Epithelial cell of esophagus (primary cell): ENCODE data around the gene AK6.
"Not testable (repeated sequence)": the region's sequence is repeated elsewhere in the genome, so short reads cannot be mapped to it uniquely, and the experiment has no call there.

ENCODE experiments used
- DNase-seq: peaks from one replicate; pipeline ENCODE4 v3.0.0; 2010; ENCODE audit warnings: low read depth
- H3K4me3 ChIP-seq: 2 replicates; pipeline ENCODE4 v1.5.1; 2011; ENCODE audit warnings: mild to moderate bottlenecking, low read length, control low read depth
- TF ChIP-seq, protein P1 (sequence below): IDR thresholded peaks from 2 replicates; pipeline ENCODE4 v1.5.1; 2011; ENCODE audit warnings: low read depth, mild to moderate bottlenecking, low read length, control low read depth, inconsistent platforms; ENCODE audit not compliant: insufficient read depth; ENCODE audit errors: missing control alignments

The AK6 gene

DNA sequence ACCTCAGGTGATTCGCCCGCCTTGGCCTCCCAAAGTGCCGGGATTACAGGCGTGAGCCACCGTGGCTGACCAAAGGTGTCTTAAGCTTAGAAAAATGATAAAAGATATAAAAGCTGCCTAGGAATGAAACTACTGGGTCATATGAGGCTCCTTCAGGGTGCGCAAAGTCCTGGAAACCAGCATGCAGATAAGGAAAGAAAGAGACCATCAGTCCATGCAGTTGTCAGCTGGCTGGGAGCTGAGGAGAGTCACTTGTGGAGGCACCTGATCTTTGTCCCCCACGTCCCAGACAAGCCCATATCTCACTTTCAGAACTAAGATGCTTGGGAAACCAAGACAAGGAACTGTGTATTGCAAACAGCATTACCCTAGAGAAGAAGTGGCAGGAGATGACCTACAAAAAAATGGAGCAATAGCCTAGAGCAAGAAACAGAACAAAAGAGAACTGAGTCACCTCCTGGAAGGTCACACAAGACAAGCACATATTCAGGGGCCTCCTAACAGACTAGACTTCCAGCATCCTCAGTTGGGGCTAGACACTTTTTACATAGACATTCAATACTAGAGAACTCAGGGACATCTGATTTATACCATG lies 33.9 kb downstream of the AK6 start:
- TF ChIP-seq, protein P1, sequence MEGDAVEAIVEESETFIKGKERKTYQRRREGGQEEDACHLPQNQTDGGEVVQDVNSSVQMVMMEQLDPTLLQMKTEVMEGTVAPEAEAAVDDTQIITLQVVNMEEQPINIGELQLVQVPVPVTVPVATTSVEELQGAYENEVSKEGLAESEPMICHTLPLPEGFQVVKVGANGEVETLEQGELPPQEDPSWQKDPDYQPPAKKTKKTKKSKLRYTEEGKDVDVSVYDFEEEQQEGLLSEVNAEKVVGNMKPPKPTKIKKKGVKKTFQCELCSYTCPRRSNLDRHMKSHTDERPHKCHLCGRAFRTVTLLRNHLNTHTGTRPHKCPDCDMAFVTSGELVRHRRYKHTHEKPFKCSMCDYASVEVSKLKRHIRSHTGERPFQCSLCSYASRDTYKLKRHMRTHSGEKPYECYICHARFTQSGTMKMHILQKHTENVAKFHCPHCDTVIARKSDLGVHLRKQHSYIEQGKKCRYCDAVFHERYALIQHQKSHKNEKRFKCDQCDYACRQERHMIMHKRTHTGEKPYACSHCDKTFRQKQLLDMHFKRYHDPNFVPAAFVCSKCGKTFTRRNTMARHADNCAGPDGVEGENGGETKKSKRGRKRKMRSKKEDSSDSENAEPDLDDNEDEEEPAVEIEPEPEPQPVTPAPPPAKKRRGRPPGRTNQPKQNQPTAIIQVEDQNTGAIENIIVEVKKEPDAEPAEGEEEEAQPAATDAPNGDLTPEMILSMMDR = no peak
- H3K4me3 ChIP-seq = no peak overlapping the region
- peak; percentile 21 for DNase-seq

DNA sequence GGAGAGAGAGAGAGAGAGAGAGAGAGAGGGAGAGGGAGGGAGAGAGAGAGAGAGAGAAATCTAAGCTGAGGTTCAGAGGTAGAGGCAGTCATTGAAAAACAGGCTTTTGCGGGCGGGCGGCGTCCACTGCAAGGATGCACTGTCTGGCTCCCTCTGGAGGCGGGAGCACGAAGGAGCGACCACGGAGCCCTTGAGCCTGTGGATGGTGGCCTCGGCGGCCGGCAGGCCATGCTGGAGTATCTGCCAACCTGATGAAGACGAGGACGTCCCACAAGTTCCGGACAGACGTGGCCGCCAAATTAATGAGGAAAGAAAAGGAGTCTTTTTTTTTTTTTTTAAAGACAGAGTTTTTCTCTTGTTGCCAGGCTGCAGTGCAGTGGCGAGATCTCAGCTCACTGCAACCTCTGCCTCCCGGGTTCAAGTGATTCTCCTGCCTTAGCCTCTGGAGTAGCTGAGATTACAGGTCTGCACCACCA lies 34.5 kb downstream of the AK6 start:
- TF ChIP-seq, protein P1 = peak; percentile 82
- DNase-seq = peak; percentile 82
- no peak overlapping the region for H3K4me3 ChIP-seq

DNA sequence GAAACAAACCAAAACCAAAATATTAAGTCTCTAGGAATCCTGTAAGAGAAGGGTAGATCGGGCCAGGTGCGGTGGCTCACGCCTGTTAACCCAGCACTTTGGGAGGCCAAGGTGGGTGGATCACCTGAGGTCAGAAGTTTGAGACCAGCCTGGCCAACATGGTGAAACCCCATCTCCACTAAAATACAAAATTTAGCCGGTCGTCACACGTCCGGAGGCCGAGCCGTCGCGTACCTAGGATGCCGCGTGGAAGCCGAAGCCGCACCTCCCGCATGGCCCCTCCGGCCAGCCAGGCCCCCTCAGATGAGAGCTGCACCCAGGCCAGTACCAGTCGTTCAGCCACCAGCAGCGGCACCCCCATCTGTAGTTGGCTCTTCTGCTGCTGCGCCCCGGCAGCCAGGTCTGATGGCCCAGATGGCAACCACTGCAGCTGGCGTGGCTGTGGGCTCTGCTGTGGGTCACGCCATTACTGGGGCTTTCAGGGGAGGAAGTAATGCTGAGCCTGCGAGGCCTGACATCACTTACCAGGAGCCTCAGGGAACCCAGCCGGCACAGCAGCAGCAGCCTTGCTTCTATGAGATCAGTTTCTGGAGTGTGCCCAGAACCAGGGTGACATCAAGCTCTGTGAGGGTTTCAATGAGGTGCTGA lies 35.5 kb downstream of the AK6 start:
- H3K4me3 ChIP-seq, DNase-seq: not testable (repeated sequence)

DNA sequence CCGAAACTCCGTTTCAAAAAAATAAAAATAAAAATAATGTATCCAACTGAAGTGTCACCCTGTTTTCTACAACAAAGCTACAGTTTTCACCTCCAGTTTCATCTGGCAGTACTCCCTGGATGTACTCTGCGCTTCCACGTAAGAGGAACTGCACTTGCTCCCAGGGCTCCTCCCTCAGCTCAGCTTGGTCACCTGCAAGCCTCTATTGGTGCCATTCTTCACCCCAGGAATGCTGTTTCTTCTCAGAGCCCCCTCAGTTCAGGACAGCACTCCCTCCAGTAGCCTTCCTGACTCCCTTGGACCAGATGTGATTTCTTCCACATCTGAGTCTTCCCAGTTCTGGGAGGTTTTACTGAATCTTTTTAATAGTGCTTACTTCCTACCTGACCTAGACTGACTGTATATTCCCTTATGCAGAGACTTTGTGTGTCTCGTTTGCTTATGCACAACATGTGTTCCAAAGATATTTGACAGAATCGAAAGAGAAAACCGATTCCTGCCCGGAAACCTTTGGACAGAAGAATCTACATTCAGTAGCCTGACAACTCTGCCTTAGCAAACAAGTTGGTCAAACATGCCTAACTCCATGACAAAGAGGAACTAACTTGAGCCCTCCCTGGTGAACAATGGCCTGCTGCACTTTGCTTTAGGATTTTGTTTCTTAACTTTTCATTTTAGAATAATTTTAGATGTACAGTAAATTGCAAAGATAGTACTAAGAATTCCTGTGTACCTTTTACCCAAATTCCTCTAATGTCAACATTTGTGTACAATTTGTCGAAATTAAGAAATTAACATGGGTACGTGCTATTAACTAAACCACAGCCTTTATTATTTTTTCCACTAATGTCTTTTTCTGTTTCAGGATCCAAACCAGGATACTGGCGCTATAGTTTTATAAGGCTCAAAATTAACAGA lies 37.5 kb downstream of the AK6 start:
- H3K4me3 ChIP-seq = peak overlapping the region; percentile 88
- TF ChIP-seq, protein P1 = no peak
- DNase-seq = peak; percentile 15

DNA sequence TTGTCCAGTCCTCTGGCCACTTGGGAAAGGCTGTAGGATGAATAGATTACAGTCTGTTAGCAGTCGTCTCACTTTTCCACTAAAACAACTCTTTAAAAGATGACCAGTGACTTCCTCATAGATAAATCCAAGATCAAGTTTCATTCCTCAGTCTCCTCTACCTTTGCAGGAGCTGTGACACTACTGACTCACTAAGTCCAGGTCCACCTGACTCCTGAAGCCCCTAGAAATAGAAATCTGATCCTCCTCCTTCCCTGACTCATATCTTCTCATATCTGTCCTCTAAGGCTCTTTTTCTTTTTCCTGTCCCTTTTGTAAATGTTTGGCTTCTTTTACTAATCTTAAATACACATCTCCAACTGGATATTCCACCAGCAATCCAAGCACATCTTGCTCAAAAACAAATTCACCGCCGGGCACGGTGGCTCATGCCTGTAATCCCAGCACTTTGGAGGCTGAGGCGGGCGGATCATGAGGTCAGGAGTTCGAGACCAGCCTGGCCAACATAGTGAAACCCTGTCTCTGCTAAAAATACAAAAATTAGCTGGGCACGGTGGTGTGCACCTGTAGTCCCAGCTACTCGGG lies 39.3 kb downstream of the AK6 start:
- H3K4me3 ChIP-seq = no peak overlapping the region
- peak; percentile 5 for DNase-seq
- TF ChIP-seq, protein P1 = no peak

DNA sequence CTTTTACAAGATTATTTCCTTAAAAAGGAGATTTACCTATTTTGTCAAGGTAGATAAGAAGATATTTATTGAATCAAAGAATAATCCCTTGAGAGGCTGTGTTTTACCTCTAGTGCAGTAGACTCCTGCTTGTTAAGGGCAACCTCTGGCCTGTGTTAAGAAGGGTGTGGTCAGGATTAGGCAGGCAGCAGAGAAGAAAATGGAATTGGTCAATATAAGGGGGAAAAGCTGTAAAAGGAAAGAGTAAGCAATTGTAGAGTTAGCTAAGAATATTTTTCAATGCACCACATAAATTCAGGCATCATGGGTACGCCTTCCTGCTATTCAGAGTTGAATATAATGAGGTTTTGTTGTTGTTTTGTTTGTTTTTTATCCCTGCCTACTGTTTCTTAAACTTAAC lies 43.0 kb downstream of the AK6 start:
- H3K4me3 ChIP-seq = no peak overlapping the region
- no peak for DNase-seq
- TF ChIP-seq, protein P1 = no peak

DNA sequence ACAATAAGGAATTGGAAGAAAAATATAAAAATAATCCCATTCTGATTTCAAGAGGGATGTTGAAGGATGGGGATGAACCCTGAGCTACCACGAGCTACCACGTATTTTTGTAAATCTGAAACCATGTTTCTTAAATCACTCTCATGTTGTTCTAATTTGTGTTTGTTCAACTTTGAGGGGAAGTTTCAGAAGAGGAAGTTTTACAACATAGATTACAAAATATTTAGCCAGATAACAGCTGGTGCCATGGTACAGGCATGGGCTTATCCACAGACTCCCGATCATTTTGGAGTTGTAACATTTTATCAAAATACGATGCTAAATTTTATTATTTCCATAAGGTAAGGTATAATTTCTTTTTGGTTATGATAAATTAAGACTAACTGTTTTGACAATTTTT lies 51.9 kb downstream of the AK6 start:
- DNase-seq = no peak
- TF ChIP-seq, protein P1 = no peak
- no peak overlapping the region for H3K4me3 ChIP-seq
